ENCODE measurements around the gene RGCC. TPM values are rescaled to one million over a fixed set of nuclear protein-coding genes. Genes with fewer than 3 reads are reported as not detected.

RGCC gene
- total and polyA plus RNA-seq, 2 of the 4 experiments (the other 2 are of a cell fraction) = 7.5 to 7.6 TPM

GRCh38 chr13:41471785-41472184, 14.4 kb downstream of the RGCC start:
- dilution Hi-C loops (cut with HindIII; ENCODE audit: low sequenced_read_pairs, unreplicated experiment) (no loop called here), intact Hi-C loops (cut with micrococcal nuclease) (no loop called here), in situ Hi-C loops (cut with MboI; ENCODE audit: low sequenced_read_pairs) (loop anchor here (25.0 kb wide), 1 partner anchor 166 kb away; no protein-coding TSS in a partner anchor)
- Histone ChIP-seq H3K79me1 (ENCODE audit: low read depth in 1 of 2, low read length in 2 of 2) (no peaks in the 10 kb centered on the region; a peak in 1 of 4 replicates), H3K9me3 (ENCODE audit: control insufficient read depth, insufficient read depth, low read length) (no peaks in the 10 kb centered on the region), H3K14ac (replicated peaks; ENCODE audit: low read depth, low read length) (no peak overlapping the region), H3K18ac (ENCODE audit: low read depth, low read length) (no peak overlapping the region), H3K4me3 (ENCODE audit: insufficient read depth, low read depth, low read length) (no peak overlapping the region), H4K91ac (ENCODE audit: insufficient read depth, low read depth, low read length) (no peak overlapping the region), H3K27me3 (ENCODE audit: control insufficient read depth, insufficient read depth, low read length) (no peaks in the 10 kb centered on the region), H3K4me2 (ENCODE audit: low read depth, low read length) (no peak overlapping the region), H3K4me1 (ENCODE audit: control insufficient read depth, insufficient read depth, low read length) (no peaks in the 10 kb centered on the region), H3K36me3 (ENCODE audit: control insufficient read depth, insufficient read depth, low read length) (peaks cover 32% of the 10 kb centered on the region), H3K56ac (ENCODE audit: extremely low read depth, insufficient read depth, low read length) (no peak overlapping the region), H4K8ac (ENCODE audit: low read depth in 2 of 2, low read length in 2 of 2) (no peak overlapping the region), H2AK5ac (ENCODE audit: low read depth, low read length) (no peak overlapping the region), H2AK9ac (replicated peaks; ENCODE audit: low read depth, low read length, poor library complexity) (no peak overlapping the region), H4K20me1 (ENCODE audit: insufficient read depth, low read length) (no peaks in the 10 kb centered on the region), H3K23ac (ENCODE audit: low read depth, low read length) (no peak overlapping the region), H2BK15ac (ENCODE audit: low read depth, low read length) (no peak overlapping the region), H2BK20ac (ENCODE audit: low read depth, low read length) (no peak overlapping the region), H2AFZ (replicated peaks; ENCODE audit: low read length, poor library complexity) (no peak overlapping the region), H2BK120ac (ENCODE audit: low read depth, low read length) (no peak overlapping the region), H3K27ac (ENCODE audit: insufficient read depth, low read length) (no peak overlapping the region), H2BK5ac (ENCODE audit: low read depth, low read length, poor library complexity, severe bottlenecking) (no peak overlapping the region), H3K9me1 (ENCODE audit: insufficient read depth, low read length) (no peaks in the 10 kb centered on the region), H3K4ac (ENCODE audit: low read depth, low read length) (no peak overlapping the region), H3K9ac (ENCODE audit: low read depth, low read length) (no peak overlapping the region), H4K5ac (ENCODE audit: low read depth, low read length) (no peak overlapping the region)
- POLR2A ChIA-PET (ENCODE audit: unreplicated experiment) = interaction anchor here (0.6 to 0.8 kb wide), 2 partner anchors 10 to 142 kb away, joined by 3 to 4 read pairs; no protein-coding TSS in a partner anchor
- DNase-seq = no peak
- CTCF ChIA-PET = no interaction called here
- TF ChIP-seq CEBPB (IDR thresholded peaks at IDR 0.05; ENCODE audit: low read depth, low read length) (no peak), CHD1 (IDR thresholded peaks at IDR 0.05; ENCODE audit: low read depth, low read length) (no peak), POLR2A (IDR thresholded peaks at IDR 0.05; ENCODE audit: low read depth, low read length) (no peak), MAZ (IDR thresholded peaks at IDR 0.05; ENCODE audit: borderline replicate concordance, low read depth, low read length) (no peak), RAD21 (IDR thresholded peaks at IDR 0.05; ENCODE audit: low read length) (no peak), ELK1 (IDR thresholded peaks at IDR 0.05; ENCODE audit: borderline replicate concordance, low read depth, low read length) (no peak), BHLHE40 (IDR thresholded peaks at IDR 0.05; ENCODE audit: low read depth, low read length) (no peak)
- ATAC-seq (ENCODE audit: low read depth) = no peak
- BruUV-seq (replicated peaks) = no TSS peak
- WGBS, 2 experiments (ENCODE audit: extremely low coverage in 2 of 2, insufficient read length in 1 of 2) = no CpG with 5 or more reads among the region's 5 CpGs
